Neuron (in vitro differentiated cells): ENCODE results near the gene TEK.
"Not testable (repeated sequence)": the region's sequence is repeated elsewhere in the genome, so short reads cannot be mapped to it uniquely, and the experiment has no call there.

Experiments used
- H2AFZ ChIP-seq: one replicate; pipeline ENCODE4 v1.6.1; 2013; ENCODE audit warnings: low read depth, mild to moderate bottlenecking, inconsistent platforms, low read length, moderate library complexity
- H3K27me3 ChIP-seq: one replicate; pipeline ENCODE4 v1.6.1; 2013; ENCODE audit warnings: low read length; ENCODE audit not compliant: insufficient read depth
- H3K36me3 ChIP-seq: one replicate; pipeline ENCODE4 v1.6.1; 2013; ENCODE audit warnings: low read length; ENCODE audit not compliant: insufficient read depth
- H3K4me1 ChIP-seq: one replicate; pipeline ENCODE4 v1.6.1; 2013; ENCODE audit warnings: low read length; ENCODE audit not compliant: insufficient read depth
- H3K4me3 ChIP-seq: 2 replicates; pipeline ENCODE4 v1.5.1; 2013; ENCODE audit warnings: mild to moderate bottlenecking, low read length, moderate library complexity
- H3K9me3 ChIP-seq: one replicate; pipeline ENCODE4 v1.6.1; 2013; ENCODE audit warnings: low read length

The TEK gene

GRCh38 chr9:27093384-27094067 lies 15.5 kb upstream of the TEK start:
- not testable (repeated sequence) for H3K9me3 ChIP-seq, H3K36me3 ChIP-seq, H3K4me3 ChIP-seq, H3K27me3 ChIP-seq, H2AFZ ChIP-seq, H3K4me1 ChIP-seq

- Histone ChIP-seq H3K4me1 (peaks cover 5% of the 10 kb centered on the region), H3K27me3 (no peaks in the 10 kb centered on the region), H3K36me3 (no peaks in the 10 kb centered on the region), H3K9me3 (no peaks in the 10 kb centered on the region), H2AFZ (no peak overlapping the region), H3K4me3 (no peak overlapping the region)
These were observed 14.3 kb upstream of the TEK start for GRCh38 chr9:27094640-27095298.

- H3K27me3 ChIP-seq: no peaks in the 10 kb centered on the region
- no peaks in the 10 kb centered on the region for H3K36me3 ChIP-seq
- H2AFZ ChIP-seq: no peak overlapping the region
- H3K4me3 ChIP-seq: no peak overlapping the region
- H3K4me1 ChIP-seq: no peaks in the 10 kb centered on the region
- no peaks in the 10 kb centered on the region for H3K9me3 ChIP-seq
These were observed 1.8 kb upstream of the TEK start for GRCh38 chr9:27107241-27107640.

- H3K4me3 ChIP-seq: no peak overlapping the region
These were observed 596 bp downstream of the TEK start for GRCh38 chr9:27109621-27110020.

GRCh38 chr9:27110181-27110580 lies 1.2 kb downstream of the TEK start:
- Histone ChIP-seq H3K27me3 (no peaks in the 10 kb centered on the region), H3K9me3 (no peaks in the 10 kb centered on the region), H2AFZ (no peak overlapping the region), H3K4me3 (no peak overlapping the region), H3K4me1 (no peaks in the 10 kb centered on the region), H3K36me3 (no peaks in the 10 kb centered on the region)

More at GRCh38 chr9:27109621-27110020, 596 bp downstream of the TEK start:
- no peaks in the 10 kb centered on the region for H3K4me1 ChIP-seq
- no peak overlapping the region for H2AFZ ChIP-seq
- H3K36me3 ChIP-seq: no peaks in the 10 kb centered on the region
- H3K27me3 ChIP-seq: no peaks in the 10 kb centered on the region
- no peaks in the 10 kb centered on the region for H3K9me3 ChIP-seq

GRCh38 chr9:27112235-27112634 lies 3.2 kb downstream of the TEK start:
- Histone ChIP-seq H3K4me1 (no peaks in the 10 kb centered on the region), H3K36me3 (no peaks in the 10 kb centered on the region), H3K9me3 (no peaks in the 10 kb centered on the region), H3K4me3 (no peak overlapping the region), H2AFZ (no peak overlapping the region), H3K27me3 (no peaks in the 10 kb centered on the region)

- Histone ChIP-seq H3K27me3 (no peaks in the 10 kb centered on the region), H3K9me3 (no peaks in the 10 kb centered on the region), H3K36me3 (no peaks in the 10 kb centered on the region), H2AFZ (no peak overlapping the region), H3K4me1 (no peaks in the 10 kb centered on the region), H3K4me3 (no peak overlapping the region)
These were observed 8.6 kb downstream of the TEK start for GRCh38 chr9:27117489-27118135.

- no peaks in the 10 kb centered on the region for H3K4me1 ChIP-seq
- no peaks in the 10 kb centered on the region for H3K9me3 ChIP-seq
- no peak overlapping the region for H2AFZ ChIP-seq
- no peaks in the 10 kb centered on the region for H3K27me3 ChIP-seq
- no peak overlapping the region for H3K4me3 ChIP-seq
- no peaks in the 10 kb centered on the region for H3K36me3 ChIP-seq
These were observed 9.9 kb downstream of the TEK start for GRCh38 chr9:27118916-27119315.

- no peak overlapping the region for H3K4me3 ChIP-seq
- no peak overlapping the region for H2AFZ ChIP-seq
- no peaks in the 10 kb centered on the region for H3K27me3 ChIP-seq
- no peaks in the 10 kb centered on the region for H3K36me3 ChIP-seq
- H3K4me1 ChIP-seq: no peaks in the 10 kb centered on the region
- no peaks in the 10 kb centered on the region for H3K9me3 ChIP-seq
These were observed 15.1 kb downstream of the TEK start for GRCh38 chr9:27124151-27124550.

GRCh38 chr9:27125030-27125429 lies 16.0 kb downstream of the TEK start:
- Histone ChIP-seq H3K9me3 (no peaks in the 10 kb centered on the region), H3K4me3 (no peak overlapping the region), H3K36me3 (no peaks in the 10 kb centered on the region), H3K4me1 (no peaks in the 10 kb centered on the region), H2AFZ (no peak overlapping the region), H3K27me3 (no peaks in the 10 kb centered on the region)

- Histone ChIP-seq H3K4me3 (no peak overlapping the region), H3K27me3 (no peaks in the 10 kb centered on the region), H3K36me3 (no peaks in the 10 kb centered on the region), H3K4me1 (no peaks in the 10 kb centered on the region), H3K9me3 (no peaks in the 10 kb centered on the region), H2AFZ (no peak overlapping the region)
These were observed 16.9 kb downstream of the TEK start for GRCh38 chr9:27125936-27126335.

GRCh38 chr9:27126670-27127069 lies 17.6 kb downstream of the TEK start:
- no peak overlapping the region for H3K4me3 ChIP-seq
- no peaks in the 10 kb centered on the region for H3K4me1 ChIP-seq
- H3K27me3 ChIP-seq: no peaks in the 10 kb centered on the region
- H3K36me3 ChIP-seq: no peaks in the 10 kb centered on the region
- no peaks in the 10 kb centered on the region for H3K9me3 ChIP-seq
- no peak overlapping the region for H2AFZ ChIP-seq

GRCh38 chr9:27129221-27129620 lies 20.2 kb downstream of the TEK start:
- Histone ChIP-seq H3K4me1 (no peaks in the 10 kb centered on the region), H3K9me3 (no peaks in the 10 kb centered on the region), H3K36me3 (no peaks in the 10 kb centered on the region), H2AFZ (no peak overlapping the region), H3K27me3 (no peaks in the 10 kb centered on the region), H3K4me3 (no peak overlapping the region)
